ENCODE measurements around the gene USF2.

The USF2 gene

DNA sequence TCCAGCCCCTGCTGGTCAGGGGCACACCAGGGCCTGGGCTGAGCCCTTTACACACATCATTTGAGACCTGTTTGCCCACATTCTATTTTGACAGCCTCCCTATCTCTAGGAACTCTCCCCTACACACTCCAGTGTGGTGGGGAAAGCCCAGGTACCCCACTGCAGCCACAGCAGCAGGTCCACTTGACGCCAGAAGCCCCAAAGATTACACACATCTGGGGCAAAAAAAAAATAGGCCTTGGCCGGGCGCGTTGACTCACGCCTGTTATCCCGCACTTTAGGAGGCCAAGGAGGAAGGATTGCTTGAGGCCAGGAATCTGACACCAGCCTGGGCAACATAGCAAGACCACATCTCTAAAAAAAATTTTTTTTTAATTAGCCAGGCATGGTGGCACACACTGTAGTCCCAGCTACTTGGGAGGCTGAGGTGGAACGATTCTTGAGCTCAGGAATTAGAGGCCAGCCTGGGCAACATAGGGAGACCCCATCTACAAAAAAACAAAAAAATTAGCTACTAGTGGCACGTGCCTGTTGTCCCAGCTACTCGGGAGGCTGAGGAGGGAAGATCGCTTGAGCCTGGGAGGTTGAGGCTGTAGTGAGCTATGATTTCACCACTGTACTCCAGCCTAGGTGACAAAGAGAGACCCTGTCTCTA is 42.2 kb downstream of the USF2 start:
- Histone ChIP-seq H3K27me3 (ENCODE audit: control insufficient read depth in 1 of 2, insufficient read depth in 2 of 2, low read length in 2 of 2) (no peaks in the 10 kb centered on the region), H3K9ac (ENCODE audit: low read depth in 1 of 2, low read length in 2 of 2) (no peak overlapping the region), H3K4me1 (ENCODE audit: control insufficient read depth in 1 of 2, insufficient read depth in 2 of 2, low read length in 2 of 2) (peaks cover 0 to 8% of the 10 kb centered on the region in 2 donors), H3K9me3 (ENCODE audit: control insufficient read depth in 1 of 2, low read length in 2 of 2) (no peaks in the 10 kb centered on the region), H3K36me3 (ENCODE audit: control insufficient read depth in 1 of 2, insufficient read depth in 2 of 2, low read length in 2 of 2) (no peaks in the 10 kb centered on the region), H3K4me3 (ENCODE audit: low read depth in 1 of 2, low read length in 2 of 2) (no peak overlapping the region), H3K27ac (ENCODE audit: low read depth, low read length) (no peak overlapping the region)

DNA sequence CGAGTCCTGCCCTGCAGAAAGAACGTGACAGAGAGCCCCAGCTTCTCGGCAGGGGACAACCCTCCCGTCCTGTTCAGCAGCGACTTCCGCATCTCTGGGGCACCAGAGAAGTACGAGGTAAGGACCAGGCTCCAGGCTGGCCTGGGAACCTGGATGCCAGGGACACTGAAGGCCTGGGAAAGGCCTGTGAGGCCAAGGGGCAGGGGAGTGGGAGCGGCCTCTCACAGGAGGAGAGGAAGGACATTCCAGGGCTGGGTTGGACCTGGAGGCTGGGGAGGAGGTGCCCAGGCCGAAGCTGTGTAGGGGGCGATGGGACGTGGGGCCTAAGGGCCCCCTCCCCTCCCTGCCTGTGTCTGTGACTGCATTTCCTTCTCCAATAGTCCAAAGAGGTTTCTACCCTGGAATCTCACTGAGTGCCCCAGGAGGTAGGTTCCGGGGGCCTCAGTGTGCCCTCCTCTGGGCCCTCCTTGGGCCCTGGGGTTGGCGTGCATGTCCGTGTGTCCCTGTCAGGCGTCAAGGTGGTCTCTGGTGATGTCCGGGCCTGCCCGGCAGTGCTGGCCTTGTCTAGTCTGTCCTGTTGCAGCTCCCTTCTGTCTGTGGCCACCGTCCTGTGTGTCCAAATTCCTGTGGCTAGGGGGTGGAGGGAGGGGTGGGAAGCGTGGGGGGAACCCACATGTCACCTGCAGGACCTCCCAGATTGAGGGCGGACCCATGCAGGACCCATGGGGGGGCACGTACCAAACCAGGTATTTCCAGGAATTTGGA is 43.3 kb downstream of the USF2 start:
- Histone ChIP-seq H3K27ac (ENCODE audit: low read depth, low read length) (no peak overlapping the region), H3K36me3 (ENCODE audit: control insufficient read depth in 1 of 2, insufficient read depth in 2 of 2, low read length in 2 of 2) (no peaks in the 10 kb centered on the region), H3K9me3 (ENCODE audit: control insufficient read depth in 1 of 2, low read length in 2 of 2) (no peaks in the 10 kb centered on the region), H3K4me1 (ENCODE audit: control insufficient read depth in 1 of 2, insufficient read depth in 2 of 2, low read length in 2 of 2) (peaks cover 0 to 14% of the 10 kb centered on the region in 2 donors), H3K4me3 (ENCODE audit: low read depth in 1 of 2, low read length in 2 of 2) (no peak overlapping the region), H3K27me3 (ENCODE audit: control insufficient read depth in 1 of 2, insufficient read depth in 2 of 2, low read length in 2 of 2) (no peaks in the 10 kb centered on the region), H3K9ac (ENCODE audit: low read depth in 1 of 2, low read length in 2 of 2) (no peak overlapping the region)

DNA sequence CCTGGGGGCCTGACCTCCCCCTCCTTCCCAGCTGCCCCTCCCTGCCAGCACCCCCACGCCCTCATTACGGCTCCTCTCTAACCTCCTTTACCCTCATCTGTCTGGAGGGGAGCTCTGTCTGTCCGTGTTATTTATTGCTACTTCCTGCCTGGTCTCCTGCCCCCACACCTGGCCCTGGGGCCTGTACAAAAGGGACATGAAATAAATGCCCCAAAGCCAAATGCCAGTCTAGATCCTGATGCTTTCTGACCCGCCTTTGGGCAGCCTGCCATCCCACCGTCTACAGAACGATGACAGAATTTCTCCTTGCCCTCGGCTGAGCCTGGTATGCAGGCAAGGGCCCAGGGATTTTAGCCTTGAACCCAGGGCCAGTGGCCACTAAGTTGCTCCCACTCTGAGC is 44.8 kb downstream of the USF2 start:
- Histone ChIP-seq H3K36me3 (ENCODE audit: control insufficient read depth in 1 of 2, insufficient read depth in 2 of 2, low read length in 2 of 2) (no peaks in the 10 kb centered on the region), H3K4me3 (ENCODE audit: low read depth in 1 of 2, low read length in 2 of 2) (no peak overlapping the region), H3K9me3 (ENCODE audit: control insufficient read depth in 1 of 2, low read length in 2 of 2) (no peaks in the 10 kb centered on the region), H3K9ac (ENCODE audit: low read depth in 1 of 2, low read length in 2 of 2) (no peak overlapping the region), H3K4me1 (ENCODE audit: control insufficient read depth in 1 of 2, insufficient read depth in 2 of 2, low read length in 2 of 2) (peaks cover 1 to 20% of the 10 kb centered on the region in 2 donors), H3K27ac (ENCODE audit: low read depth, low read length) (no peak overlapping the region), H3K27me3 (ENCODE audit: control insufficient read depth in 1 of 2, insufficient read depth in 2 of 2, low read length in 2 of 2) (no peaks in the 10 kb centered on the region)

DNA sequence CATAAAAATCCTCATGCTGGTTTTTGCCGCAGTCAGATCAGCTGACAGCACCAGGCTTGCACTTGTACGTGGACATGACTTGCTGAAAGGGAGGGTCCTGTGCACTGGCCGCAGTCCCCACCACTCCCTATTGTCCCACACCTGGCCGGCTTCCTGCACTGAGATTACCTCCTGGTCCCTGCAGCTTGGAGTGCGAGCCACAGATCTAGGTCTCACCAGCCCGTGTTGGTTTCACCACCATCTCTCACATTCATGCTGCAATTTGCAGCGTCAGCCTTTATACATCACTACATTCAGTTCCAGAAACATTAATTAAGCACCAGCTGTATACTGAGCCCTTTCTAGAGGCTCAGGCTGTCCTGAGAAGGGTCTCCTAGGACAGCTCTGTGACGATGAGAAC is 45.3 kb downstream of the USF2 start:
- H3K4me3 ChIP-seq (ENCODE audit: low read depth in 1 of 2, low read length in 2 of 2): no peak overlapping the region
- H3K4me1 ChIP-seq (ENCODE audit: control insufficient read depth in 1 of 2, insufficient read depth in 2 of 2, low read length in 2 of 2): peaks cover 6 to 24% of the 10 kb centered on the region in 2 donors
- H3K9ac ChIP-seq (ENCODE audit: low read depth in 1 of 2, low read length in 2 of 2): no peak overlapping the region
- no peaks in the 10 kb centered on the region for H3K36me3 ChIP-seq (ENCODE audit: control insufficient read depth in 1 of 2, insufficient read depth in 2 of 2, low read length in 2 of 2)
- H3K9me3 ChIP-seq (ENCODE audit: control insufficient read depth in 1 of 2, low read length in 2 of 2): no peaks in the 10 kb centered on the region
- H3K27ac ChIP-seq (ENCODE audit: low read depth, low read length): no peak overlapping the region
- no peaks in the 10 kb centered on the region for H3K27me3 ChIP-seq (ENCODE audit: control insufficient read depth in 1 of 2, insufficient read depth in 2 of 2, low read length in 2 of 2)

DNA sequence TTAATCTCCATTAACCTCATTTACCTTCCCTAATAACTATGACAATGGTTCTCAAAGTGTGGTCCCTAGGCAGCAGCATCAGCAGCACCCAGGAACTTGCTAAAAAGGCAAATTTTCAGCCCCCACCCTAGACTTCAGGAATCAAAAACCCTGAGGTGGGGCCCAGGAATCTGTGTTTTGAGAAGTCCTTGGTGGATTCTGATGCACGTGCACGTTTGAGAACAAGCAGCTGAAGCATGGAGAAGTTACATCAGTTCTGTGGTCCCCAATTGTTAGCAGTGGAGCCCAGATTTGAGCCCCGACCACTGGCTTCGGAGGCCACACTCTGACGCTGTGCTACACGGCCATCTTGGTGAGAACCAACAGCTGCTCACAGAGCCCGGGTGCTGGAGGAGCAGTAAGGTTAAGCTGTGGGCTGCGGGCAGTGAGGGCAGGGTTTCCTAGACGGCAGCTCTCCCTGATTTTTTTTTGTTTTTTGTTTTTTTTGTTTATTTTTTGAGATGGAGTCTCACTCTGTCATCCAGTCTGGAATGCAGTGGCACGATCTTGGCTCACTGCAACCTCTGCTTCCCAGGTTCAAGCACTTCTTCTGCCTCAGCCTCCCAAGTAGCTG is 46.2 kb downstream of the USF2 start:
- no peaks in the 10 kb centered on the region for H3K27me3 ChIP-seq (ENCODE audit: control insufficient read depth in 1 of 2, insufficient read depth in 2 of 2, low read length in 2 of 2)
- H3K36me3 ChIP-seq (ENCODE audit: control insufficient read depth in 1 of 2, insufficient read depth in 2 of 2, low read length in 2 of 2): no peaks in the 10 kb centered on the region
- no peaks in the 10 kb centered on the region for H3K9me3 ChIP-seq (ENCODE audit: control insufficient read depth in 1 of 2, low read length in 2 of 2)
- no peak overlapping the region for H3K9ac ChIP-seq (ENCODE audit: low read depth in 1 of 2, low read length in 2 of 2)
- no peak overlapping the region for H3K4me3 ChIP-seq (ENCODE audit: low read depth in 1 of 2, low read length in 2 of 2)
- peaks cover 6 to 18% of the 10 kb centered on the region in 2 donors for H3K4me1 ChIP-seq (ENCODE audit: control insufficient read depth in 1 of 2, insufficient read depth in 2 of 2, low read length in 2 of 2)
- no peak overlapping the region for H3K27ac ChIP-seq (ENCODE audit: low read depth, low read length)

DNA sequence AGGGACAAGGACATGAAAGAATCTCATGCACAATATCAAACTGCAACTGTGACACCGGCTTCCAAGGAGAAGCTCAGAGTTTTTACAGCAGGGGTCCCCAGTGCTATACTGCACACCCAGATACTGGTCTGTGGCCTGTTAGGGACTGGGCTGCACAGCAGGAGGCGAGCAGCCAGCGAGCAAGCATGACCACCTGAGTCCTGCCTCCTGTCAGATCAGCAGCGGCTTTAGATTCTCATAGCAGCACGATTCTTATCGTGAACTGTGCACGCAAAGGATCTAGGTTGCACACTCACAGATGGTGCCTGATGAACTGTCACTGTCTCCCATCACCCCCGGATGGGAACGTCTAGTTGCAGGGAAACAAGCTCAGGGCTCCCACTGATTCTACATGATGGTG is 47.1 kb downstream of the USF2 start:
- Histone ChIP-seq H3K36me3 (ENCODE audit: control insufficient read depth in 1 of 2, insufficient read depth in 2 of 2, low read length in 2 of 2) (no peaks in the 10 kb centered on the region), H3K4me1 (ENCODE audit: control insufficient read depth in 1 of 2, insufficient read depth in 2 of 2, low read length in 2 of 2) (peaks cover 6 to 18% of the 10 kb centered on the region in 2 donors)

DNA sequence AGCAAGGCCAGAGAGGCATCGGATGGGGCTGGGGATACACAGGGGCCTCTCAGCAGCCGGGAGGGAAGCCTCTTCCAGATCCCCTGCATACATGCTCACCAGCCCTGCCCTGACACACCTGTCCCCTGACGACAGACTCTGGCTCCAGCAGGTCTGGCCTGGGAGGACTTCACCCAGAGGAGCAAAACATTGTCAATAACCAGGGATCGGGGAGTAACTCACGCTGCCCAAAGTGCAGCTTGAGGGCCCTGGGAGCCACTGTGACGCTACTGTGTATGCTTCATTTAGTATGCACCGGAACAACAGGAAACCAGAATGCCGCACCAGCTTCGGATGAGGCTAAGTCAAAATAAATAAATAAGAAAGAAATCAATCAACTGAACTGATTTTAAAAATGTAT is 47.8 kb downstream of the USF2 start:
- Histone ChIP-seq H3K36me3 (ENCODE audit: control insufficient read depth in 1 of 2, insufficient read depth in 2 of 2, low read length in 2 of 2) (no peaks in the 10 kb centered on the region), H3K9me3 (ENCODE audit: control insufficient read depth in 1 of 2, low read length in 2 of 2) (no peaks in the 10 kb centered on the region), H3K4me3 (ENCODE audit: low read depth in 1 of 2, low read length in 2 of 2) (no peak overlapping the region), H3K9ac (ENCODE audit: low read depth in 1 of 2, low read length in 2 of 2) (no peak overlapping the region), H3K27me3 (ENCODE audit: control insufficient read depth in 1 of 2, insufficient read depth in 2 of 2, low read length in 2 of 2) (no peaks in the 10 kb centered on the region), H3K4me1 (ENCODE audit: control insufficient read depth in 1 of 2, insufficient read depth in 2 of 2, low read length in 2 of 2) (peaks cover 6 to 18% of the 10 kb centered on the region in 2 donors), H3K27ac (ENCODE audit: low read depth, low read length) (no peak overlapping the region)

More for the DNA sequence above, 47.1 kb downstream of the USF2 start:
- Histone ChIP-seq H3K9me3 (ENCODE audit: control insufficient read depth in 1 of 2, low read length in 2 of 2) (no peaks in the 10 kb centered on the region), H3K4me3 (ENCODE audit: low read depth in 1 of 2, low read length in 2 of 2) (no peak overlapping the region), H3K27me3 (ENCODE audit: control insufficient read depth in 1 of 2, insufficient read depth in 2 of 2, low read length in 2 of 2) (no peaks in the 10 kb centered on the region), H3K9ac (ENCODE audit: low read depth in 1 of 2, low read length in 2 of 2) (no peak overlapping the region), H3K27ac (ENCODE audit: low read depth, low read length) (no peak overlapping the region)

DNA sequence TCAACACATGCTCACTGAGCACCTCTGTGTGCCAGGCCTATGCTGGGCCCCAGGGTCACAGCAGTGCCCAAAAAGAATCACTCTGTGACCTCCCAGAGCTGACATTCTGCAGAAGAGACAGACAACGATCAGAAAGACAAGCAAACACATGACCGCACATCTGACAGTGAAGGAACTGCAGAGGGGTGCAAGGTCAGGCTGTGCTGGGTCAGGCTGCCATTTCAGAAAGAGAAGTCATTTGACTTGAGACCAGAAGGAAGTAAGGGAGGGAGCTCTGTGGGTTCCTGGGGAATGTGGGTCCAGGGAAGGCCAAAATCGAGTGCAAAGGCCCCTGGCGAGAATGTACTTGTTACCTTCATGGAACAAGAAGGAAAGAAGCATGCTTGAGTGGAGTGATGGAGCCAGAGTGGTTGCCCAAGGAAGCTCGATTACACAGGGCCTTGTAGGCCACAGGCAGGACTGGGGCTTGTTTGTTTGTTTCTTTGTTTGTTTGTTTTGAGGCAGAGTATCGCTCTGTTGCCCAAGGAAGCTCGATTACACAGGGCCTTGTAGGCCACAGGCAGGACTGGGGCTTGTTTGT is 48.8 kb downstream of the USF2 start:
- Histone ChIP-seq H3K4me1 (ENCODE audit: control insufficient read depth in 1 of 2, insufficient read depth in 2 of 2, low read length in 2 of 2) (peaks cover 6 to 18% of the 10 kb centered on the region in 2 donors), H3K27me3 (ENCODE audit: control insufficient read depth in 1 of 2, insufficient read depth in 2 of 2, low read length in 2 of 2) (no peaks in the 10 kb centered on the region), H3K36me3 (ENCODE audit: control insufficient read depth in 1 of 2, insufficient read depth in 2 of 2, low read length in 2 of 2) (no peaks in the 10 kb centered on the region), H3K27ac (ENCODE audit: low read depth, low read length) (no peak overlapping the region), H3K9me3 (ENCODE audit: control insufficient read depth in 1 of 2, low read length in 2 of 2) (no peaks in the 10 kb centered on the region), H3K4me3 (ENCODE audit: low read depth in 1 of 2, low read length in 2 of 2) (no peak overlapping the region), H3K9ac (ENCODE audit: low read depth in 1 of 2, low read length in 2 of 2) (no peak overlapping the region)

DNA sequence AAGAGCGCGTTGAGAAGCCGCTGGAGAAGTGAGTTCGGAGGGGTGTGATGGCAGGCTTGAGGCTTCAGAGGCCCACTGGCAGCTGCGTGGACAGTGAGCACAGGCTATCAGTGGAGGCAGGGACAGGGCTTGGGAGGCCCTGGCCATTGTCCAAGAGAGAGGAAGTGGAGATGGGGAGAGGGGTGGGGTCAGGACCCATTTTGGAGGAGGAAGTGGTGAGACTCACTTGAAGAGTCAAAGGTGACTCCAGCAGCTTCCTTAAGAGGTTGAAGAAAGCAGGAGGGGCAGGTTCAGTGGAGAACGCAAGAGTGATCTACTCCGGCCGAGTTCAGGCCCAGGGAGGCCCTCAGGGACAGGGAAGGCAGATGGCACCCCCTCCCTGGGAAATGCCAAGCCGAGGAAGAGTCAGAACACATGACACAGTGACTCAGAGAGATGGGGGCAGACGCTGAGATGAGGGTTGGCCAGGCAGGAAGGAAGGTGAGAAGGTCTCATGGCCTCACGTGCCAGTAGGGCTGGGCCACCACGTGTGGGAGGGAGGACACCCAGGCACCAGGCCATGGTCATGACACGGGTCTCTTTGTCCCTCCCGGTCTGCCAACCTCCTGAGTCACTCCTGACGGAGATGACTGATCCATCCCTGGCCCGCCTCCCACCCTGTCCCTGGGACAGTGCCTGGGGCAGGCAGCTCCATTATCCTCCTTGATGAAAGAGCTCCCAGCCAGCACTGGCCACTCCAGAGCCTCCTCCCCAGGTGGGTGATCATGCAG is 50.1 kb downstream of the USF2 start:
- no peaks in the 10 kb centered on the region for H3K36me3 ChIP-seq (ENCODE audit: control insufficient read depth in 1 of 2, insufficient read depth in 2 of 2, low read length in 2 of 2)
- peaks cover 6 to 18% of the 10 kb centered on the region in 2 donors for H3K4me1 ChIP-seq (ENCODE audit: control insufficient read depth in 1 of 2, insufficient read depth in 2 of 2, low read length in 2 of 2)
- H3K9me3 ChIP-seq (ENCODE audit: control insufficient read depth in 1 of 2, low read length in 2 of 2): no peaks in the 10 kb centered on the region
- no peak overlapping the region for H3K4me3 ChIP-seq (ENCODE audit: low read depth in 1 of 2, low read length in 2 of 2)
- no peaks in the 10 kb centered on the region for H3K27me3 ChIP-seq (ENCODE audit: control insufficient read depth in 1 of 2, insufficient read depth in 2 of 2, low read length in 2 of 2)
- H3K27ac ChIP-seq (ENCODE audit: low read depth, low read length): no peak overlapping the region
- no peak overlapping the region for H3K9ac ChIP-seq (ENCODE audit: low read depth in 1 of 2, low read length in 2 of 2)

Data from duodenal mucosa (tissue), 2 donors.